ENCODE results near the gene RTP3. TPM values are rescaled to one million over a fixed set of nuclear protein-coding genes. Genes with fewer than 3 reads are reported as not detected.

Gene RTP3
- total RNA-seq, 1 donor from 2014 or later = not detected

- Mint-ChIP-seq H3K4me3 (no peak overlapping the region), H3K9me3 (peaks cover 13% of the 10 kb centered on the region), H3K36me3 (no peaks in the 10 kb centered on the region), H3K27ac (no peak overlapping the region), H3K27me3 (ENCODE audit: low read depth) (peaks cover 54% of the 10 kb centered on the region), H3K4me1 (no peaks in the 10 kb centered on the region)
- no peak for DNase-seq (ENCODE audit: low spot score in 2 of 2, unreplicated experiment in 2 of 2)
- TF ChIP-seq CTCF (IDR thresholded peaks at IDR 0.05; ENCODE audit: unreplicated experiment) = no peak
These were observed 35.3 kb upstream of the RTP3 start for GRCh38 chr3:46462511-46462910.

- no peaks in the 10 kb centered on the region for H3K4me1 Mint-ChIP-seq
- no peak for TF ChIP-seq CTCF (IDR thresholded peaks at IDR 0.05; ENCODE audit: unreplicated experiment)
- peaks cover 13% of the 10 kb centered on the region for H3K9me3 Mint-ChIP-seq
- H3K27me3 Mint-ChIP-seq (ENCODE audit: low read depth) = peaks cover 54% of the 10 kb centered on the region
- peak in 1 of 2 experiments; percentile 29 for DNase-seq (ENCODE audit: low spot score in 2 of 2, unreplicated experiment in 2 of 2)
- H3K27ac Mint-ChIP-seq = no peak overlapping the region
- H3K36me3 Mint-ChIP-seq = no peaks in the 10 kb centered on the region
- no peak overlapping the region for H3K4me3 Mint-ChIP-seq
These were observed 34.5 kb upstream of the RTP3 start for GRCh38 chr3:46463120-46463867.

DNA sequence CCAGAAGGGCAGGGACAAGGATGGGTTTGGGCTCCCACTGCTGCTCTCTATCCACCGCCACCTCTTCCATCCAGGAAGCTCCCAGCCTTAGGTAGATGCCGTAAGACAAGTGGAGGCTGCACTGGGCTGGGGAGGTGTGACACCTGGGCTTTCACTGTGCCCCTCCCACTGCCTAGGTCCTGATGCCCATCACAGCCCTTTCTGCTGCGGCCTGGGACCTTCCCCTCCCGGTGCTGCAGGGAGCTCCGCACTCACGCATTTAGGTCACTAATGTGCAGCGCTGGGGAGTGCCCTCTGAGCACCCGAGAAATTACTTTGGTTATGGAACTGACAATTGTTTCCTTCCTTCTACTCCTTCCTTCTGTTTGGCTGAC lies 33.9 kb upstream of the RTP3 start:
- Mint-ChIP-seq H3K9me3 (peaks cover 13% of the 10 kb centered on the region), H3K27ac (no peak overlapping the region), H3K36me3 (no peaks in the 10 kb centered on the region), H3K27me3 (ENCODE audit: low read depth) (peaks cover 54% of the 10 kb centered on the region), H3K4me1 (no peaks in the 10 kb centered on the region), H3K4me3 (no peak overlapping the region)
- no peak for DNase-seq (ENCODE audit: low spot score in 2 of 2, unreplicated experiment in 2 of 2)
- TF ChIP-seq CTCF (IDR thresholded peaks at IDR 0.05; ENCODE audit: unreplicated experiment) = no peak

DNA sequence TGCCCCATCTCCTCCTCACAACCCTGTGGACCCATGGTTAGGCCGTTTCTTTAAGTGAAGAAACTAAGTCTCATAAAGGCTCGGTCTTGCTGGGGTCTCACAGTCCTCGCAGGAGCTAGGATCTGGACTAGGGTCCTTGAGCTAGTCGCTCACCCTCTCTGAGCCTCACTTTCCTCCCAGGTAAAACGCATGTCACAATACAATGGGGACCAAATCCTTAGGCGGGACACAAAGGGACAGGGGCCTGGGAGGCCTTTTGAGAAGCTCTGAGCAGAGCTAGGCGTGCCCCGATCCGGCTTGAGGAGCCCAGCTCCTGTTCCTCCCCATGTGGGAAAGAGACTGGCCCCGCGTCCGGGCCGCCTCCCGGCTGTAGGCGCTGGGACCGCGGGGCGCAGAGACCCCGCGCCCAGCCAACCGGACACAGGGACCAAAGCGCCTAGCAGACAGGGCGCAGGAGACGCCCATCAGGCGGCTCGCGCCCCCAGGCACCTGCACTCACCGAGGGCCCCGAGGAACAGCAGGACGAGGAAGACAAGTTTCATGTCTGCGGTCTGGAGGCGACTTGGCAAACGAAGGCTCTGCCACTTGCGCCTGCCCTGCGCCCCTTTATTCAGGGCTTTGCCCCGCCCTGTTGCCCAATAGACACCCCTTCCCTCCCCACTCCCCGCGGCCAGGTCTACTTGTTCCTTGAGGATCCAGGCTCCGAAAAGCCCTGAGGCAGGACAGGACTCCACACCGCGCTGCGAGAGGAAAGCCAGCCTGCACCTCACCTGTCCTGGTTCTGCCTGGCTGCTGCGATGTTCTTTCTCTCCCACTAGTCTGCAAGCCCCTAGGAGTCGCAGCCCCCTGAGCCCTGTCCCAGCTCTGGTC lies 33.2 kb upstream of the RTP3 start, which contains the start of gene LTF:
TSS of gene LTF (minus strand) at position 580 of the 870 bp plus-strand sequence. CDS start at position 542, 38 bp downstream.
- H3K4me1 Mint-ChIP-seq = no peaks in the 10 kb centered on the region
- peaks cover 13% of the 10 kb centered on the region for H3K9me3 Mint-ChIP-seq
- no peak within 1 kb of the TSS for H3K27ac Mint-ChIP-seq
- H3K36me3 Mint-ChIP-seq = no peaks in the 10 kb centered on the region
- no peak within 1 kb of the TSS for H3K4me3 Mint-ChIP-seq
- peaks cover 50% of the 10 kb centered on the region for H3K27me3 Mint-ChIP-seq (ENCODE audit: low read depth)
- DNase-seq (ENCODE audit: low spot score in 2 of 2, unreplicated experiment in 2 of 2) = peak in 1 of 2 experiments; percentile 36
- TF ChIP-seq CTCF (IDR thresholded peaks at IDR 0.05; ENCODE audit: unreplicated experiment) = no peak

DNA sequence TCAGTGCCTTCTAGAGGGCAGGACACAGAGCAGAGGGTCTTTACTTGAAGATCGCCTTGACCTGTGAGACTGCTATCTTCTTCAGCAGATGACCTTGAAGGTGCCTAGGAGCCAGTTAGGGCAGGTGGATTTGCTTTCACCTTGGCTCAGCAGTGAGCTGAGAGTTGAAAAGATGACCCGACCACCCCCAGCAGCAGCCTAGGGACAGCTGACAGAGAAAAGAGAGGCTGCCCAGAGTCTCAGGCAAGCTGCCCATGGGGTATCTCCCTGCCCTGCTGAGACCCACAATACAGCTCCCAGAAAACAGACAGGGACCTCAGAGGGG lies 32.6 kb upstream of the RTP3 start:
- no peaks in the 10 kb centered on the region for H3K36me3 Mint-ChIP-seq
- no peak for TF ChIP-seq CTCF (IDR thresholded peaks at IDR 0.05; ENCODE audit: unreplicated experiment)
- no peak for DNase-seq (ENCODE audit: low spot score in 2 of 2, unreplicated experiment in 2 of 2)
- peaks cover 12% of the 10 kb centered on the region for H3K9me3 Mint-ChIP-seq
- peaks cover 47% of the 10 kb centered on the region for H3K27me3 Mint-ChIP-seq (ENCODE audit: low read depth)
- H3K4me1 Mint-ChIP-seq = no peaks in the 10 kb centered on the region
- no peak overlapping the region for H3K4me3 Mint-ChIP-seq
- no peak overlapping the region for H3K27ac Mint-ChIP-seq

Data from mesothelial cell of epicardium (in vitro differentiated cells).